ENCODE measurements around the gene DYSF.

Gene DYSF

GRCh38 chr2:71578767-71579342 lies 125.5 kb downstream of the DYSF start:
- no peak for DNase-seq

DNA sequence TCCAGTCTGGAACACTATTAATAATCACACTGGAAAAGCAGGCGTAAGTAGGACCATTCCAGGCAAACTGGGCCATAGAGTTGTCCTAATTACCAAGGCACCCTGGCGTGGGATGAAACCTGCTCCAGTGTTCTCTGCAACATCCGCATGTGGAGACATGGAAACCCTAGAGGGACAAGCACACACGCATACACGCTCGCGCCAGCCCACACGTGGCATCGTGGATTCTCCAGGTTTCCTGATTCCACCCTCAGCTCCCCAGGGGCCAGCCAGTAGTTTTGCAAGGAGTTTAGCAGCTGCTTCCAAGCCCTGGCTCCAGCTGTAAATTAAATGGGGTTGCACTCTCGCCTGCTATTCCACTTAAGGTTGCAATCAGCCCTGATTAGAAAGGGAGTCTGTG lies 127.7 kb downstream of the DYSF start:
- DNase-seq: no peak

GRCh38 chr2:71583876-71584275 lies 130.5 kb downstream of the DYSF start:
- DNase-seq: no peak

GRCh38 chr2:71586471-71586870 lies 133.1 kb downstream of the DYSF start:
- no peak for DNase-seq

DNA sequence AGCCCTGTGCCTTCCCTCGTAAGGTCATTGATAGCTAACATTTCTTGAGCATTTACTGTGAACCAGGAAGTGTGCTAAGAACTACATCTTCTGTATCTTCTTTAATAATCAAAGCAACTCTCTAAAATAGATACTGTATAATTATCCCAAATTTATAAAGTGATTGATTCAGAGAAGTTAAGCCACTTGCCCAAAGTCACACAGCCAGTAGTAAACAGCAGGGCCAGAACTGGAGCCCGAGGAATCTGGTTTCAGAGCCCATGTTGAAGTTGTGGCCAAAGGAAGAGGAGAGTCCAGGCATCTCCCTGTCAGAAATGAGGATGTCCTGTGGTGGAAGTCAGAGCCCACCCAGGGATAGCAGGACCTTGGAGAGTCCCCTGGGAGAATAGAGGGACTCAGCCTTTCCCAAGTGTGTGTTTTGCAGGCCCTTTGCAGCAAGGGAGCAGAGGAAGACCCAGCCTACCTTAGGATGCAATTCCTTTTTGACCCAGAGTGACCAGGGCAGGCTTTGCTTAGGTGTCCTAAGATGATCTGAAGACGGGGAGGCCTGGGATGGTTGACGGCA lies 134.2 kb downstream of the DYSF start:
- DNase-seq: no peak

DNA sequence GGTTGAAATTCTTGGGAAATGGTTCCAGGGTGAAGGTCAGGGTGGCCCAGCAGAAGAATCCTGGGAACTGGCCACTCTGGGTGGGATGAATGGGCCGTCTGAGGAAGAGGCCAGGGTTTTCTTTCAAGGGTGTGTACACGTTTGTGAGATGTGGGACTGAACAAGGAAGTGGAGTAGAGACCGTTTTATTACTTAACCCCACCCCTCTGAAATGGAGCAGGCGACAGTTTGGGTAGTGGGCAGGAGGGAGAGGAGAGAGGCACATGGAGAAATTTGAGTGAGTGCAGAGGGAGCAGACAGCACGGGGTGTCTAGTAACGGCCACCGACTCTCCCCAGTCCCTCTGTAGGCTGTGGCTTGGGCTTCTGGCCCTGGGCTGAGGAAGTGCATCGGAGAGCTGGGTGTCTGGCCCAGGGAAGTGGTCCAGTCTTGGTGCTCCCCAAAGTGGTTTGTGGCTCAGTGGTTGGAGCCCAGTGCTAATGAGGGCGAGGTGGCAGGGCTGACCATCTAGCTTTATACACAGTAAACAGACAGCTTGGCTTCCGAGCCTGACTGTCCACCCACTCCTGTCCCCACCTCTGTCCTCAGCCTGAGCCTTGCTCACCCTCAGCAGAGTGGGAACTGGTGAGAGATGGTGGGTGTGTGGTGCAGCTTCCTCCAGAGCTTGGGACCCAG lies 135.3 kb downstream of the DYSF start:
- no peak for DNase-seq

DNA sequence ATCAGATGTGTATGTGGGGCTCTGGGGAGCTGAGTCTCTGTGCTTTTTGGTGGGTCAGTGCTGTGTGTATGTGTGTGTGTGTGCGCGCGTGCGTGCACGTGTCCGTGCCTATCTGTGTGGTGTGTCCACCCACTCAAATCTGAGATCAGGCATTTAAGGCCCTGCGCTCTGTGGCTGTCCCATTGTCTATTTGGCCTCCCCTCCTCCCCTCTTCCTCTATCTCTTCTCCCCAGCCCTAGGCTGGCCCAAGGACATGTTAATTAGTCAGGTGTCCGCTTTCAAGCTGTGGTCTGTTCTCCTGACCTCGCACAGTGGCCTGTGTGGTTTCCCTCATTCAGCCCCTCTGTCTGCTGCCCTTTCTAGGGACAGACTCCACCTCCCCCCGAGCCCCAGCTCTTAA lies 136.4 kb downstream of the DYSF start:
- no peak for DNase-seq

- DNase-seq: no peak
Measured at GRCh38 chr2:71591044-71591443, 137.7 kb downstream of the DYSF start.

- no peak for DNase-seq
Measured at GRCh38 chr2:71592181-71592711, 138.9 kb downstream of the DYSF start.

- no peak for DNase-seq
Measured at GRCh38 chr2:71595569-71595968, 142.2 kb downstream of the DYSF start.

- DNase-seq: no peak
Measured at GRCh38 chr2:71596011-71596410, 142.7 kb downstream of the DYSF start.

- no peak for DNase-seq
Measured at GRCh38 chr2:71597756-71598155, 144.4 kb downstream of the DYSF start.

DNA sequence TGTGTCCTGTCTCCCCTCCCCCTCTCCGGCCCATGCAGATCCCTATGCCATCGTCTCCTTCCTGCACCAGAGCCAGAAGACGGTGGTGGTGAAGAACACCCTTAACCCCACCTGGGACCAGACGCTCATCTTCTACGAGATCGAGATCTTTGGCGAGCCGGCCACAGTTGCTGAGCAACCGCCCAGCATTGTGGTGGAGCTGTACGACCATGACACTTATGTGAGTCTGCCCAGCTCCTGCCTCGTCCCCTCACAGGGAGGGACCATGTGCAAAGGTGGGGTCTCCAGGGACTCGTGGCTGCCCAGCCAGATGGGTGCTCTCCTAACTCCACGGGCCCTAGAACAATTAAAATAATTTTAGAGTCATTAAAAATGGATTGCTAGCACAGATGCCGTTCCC lies 145.2 kb downstream of the DYSF start:
- DNase-seq: no peak

- no peak for DNase-seq
Measured at GRCh38 chr2:71599038-71599437, 145.7 kb downstream of the DYSF start.

GRCh38 chr2:71599646-71600236 lies 146.4 kb downstream of the DYSF start:
- no peak for DNase-seq

DNA sequence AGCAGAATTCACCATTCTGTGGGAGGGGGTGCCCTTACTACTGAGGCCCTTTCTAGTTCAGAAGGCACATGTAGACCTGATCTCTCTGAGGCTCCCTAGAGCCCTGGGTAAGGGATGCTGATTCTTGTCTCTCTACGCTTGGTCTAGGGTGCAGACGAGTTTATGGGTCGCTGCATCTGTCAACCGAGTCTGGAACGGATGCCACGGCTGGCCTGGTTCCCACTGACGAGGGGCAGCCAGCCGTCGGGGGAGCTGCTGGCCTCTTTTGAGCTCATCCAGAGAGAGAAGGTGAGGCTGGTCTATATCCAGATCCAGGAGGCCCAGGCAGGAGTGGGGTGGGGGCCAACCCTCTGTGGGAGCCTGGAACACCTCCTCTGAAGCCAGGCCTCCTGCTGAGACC lies 147.2 kb downstream of the DYSF start:
- DNase-seq: no peak

- DNase-seq: no peak
Measured at GRCh38 chr2:71601136-71602114, 148.1 kb downstream of the DYSF start.

- no peak for DNase-seq
Measured at GRCh38 chr2:71602115-71602495, 148.7 kb downstream of the DYSF start.

DNA sequence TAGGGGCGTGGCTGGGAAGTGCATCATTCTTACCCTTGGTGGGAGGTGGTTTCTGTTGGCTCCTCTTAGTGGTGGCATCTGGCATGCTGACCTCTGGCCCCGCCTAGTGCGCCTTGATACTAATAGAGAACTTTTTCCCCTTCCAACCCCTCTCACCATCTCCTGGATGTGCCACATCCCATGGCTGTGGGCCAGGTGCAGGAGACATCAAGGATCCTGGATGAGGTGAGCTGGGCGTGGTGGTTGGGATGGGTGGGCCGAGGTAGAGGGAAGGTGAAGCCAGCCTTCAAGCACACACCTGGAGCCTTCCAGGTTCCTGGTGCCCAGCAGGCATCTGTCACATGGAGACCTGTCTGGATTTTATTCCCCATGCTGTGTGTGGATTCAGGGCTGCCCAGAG lies 149.2 kb downstream of the DYSF start:
- no peak for DNase-seq

GRCh38 chr2:71603311-71603811 lies 150.0 kb downstream of the DYSF start:
- DNase-seq: no peak

GRCh38 chr2:71603851-71604725 lies 150.7 kb downstream of the DYSF start:
- no peak for DNase-seq

DNA sequence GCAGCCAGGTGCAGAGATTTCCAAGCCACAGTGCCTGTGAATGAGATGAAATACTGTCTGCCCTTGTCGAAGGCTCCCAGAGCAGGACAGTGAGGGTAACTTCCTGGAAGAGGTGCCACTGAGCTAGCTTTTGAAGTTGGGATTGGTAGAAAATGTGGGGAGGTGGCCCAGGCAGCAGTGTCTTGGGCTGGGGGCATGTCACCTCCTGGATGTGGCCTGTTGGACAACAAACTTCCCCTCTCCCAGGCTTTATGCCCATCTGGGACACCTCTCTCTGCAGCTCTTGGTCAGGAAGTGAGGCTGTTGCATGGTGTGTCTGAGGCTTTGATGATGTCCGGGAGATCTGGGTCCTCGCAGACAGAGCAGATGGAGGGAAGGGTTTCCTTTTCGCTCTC lies 151.4 kb downstream of the DYSF start:
- DNase-seq: no peak
